ENCODE data around the gene NEURL2.

NEURL2 gene

DNA sequence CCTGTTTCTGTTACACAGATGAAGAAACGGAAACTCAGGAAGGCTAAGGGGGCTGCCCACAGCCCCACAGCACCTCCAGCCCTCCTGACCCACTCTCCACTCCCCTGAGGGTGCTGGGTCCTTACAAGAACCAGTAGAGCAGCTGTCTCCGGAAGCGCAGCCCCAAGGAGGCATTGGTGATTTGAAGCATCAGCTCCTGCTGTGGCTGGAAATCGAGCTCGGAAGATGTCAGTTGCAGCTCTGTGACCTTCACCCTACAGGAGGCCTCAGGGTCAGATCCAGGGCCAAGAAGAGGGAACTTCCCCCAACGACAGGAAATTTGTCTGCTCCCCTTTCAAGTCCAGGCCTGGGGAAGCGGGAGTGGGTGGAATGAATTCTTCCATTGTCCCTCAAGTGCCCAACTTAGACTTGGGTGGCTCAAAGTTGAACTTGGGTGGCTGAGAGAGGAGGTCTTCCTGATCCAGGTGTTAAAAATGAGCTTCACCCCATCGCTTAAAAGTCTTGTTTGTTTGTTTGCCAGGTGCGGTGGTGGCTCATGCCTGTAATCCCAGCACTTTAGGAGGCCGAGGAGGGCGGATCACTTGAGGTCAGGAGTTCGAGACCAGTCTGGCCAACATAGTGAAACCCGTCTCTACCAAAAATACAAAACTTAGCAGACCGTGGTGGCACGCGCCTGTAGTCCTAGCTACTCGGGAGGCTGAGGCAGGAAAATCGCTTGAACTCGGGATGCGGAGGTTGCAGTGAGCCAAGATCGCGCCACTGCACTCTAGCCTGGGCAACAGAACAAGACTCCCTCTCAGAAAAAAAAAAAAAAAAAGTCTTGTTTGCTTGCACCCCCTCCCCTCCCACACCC, 19.0 kb upstream of the NEURL2 start:
- Histone ChIP-seq H3K79me2 (ENCODE audit: control insufficient read depth, insufficient read depth, low read length, poor library complexity) (no peaks in the 10 kb centered on the region), H4K8ac (ENCODE audit: low read depth, low read length) (peak overlapping the region; percentile 9), H4K91ac (ENCODE audit: low read depth, low read length) (no peak overlapping the region), H3K4me3 (ENCODE audit: low read depth, low read length) (no peak overlapping the region), H3K9me3 (ENCODE audit: insufficient read depth, low read depth, low read length) (no peaks in the 10 kb centered on the region), H2AFZ (ENCODE audit: insufficient read depth, low read length, poor library complexity) (no peak overlapping the region), H3K79me1 (ENCODE audit: low read length) (peaks cover 10% of the 10 kb centered on the region), H3K14ac (ENCODE audit: low read length) (no peak overlapping the region), H3K18ac (ENCODE audit: low read length) (no peak overlapping the region), H3K4me1 (ENCODE audit: control insufficient read depth in 1 of 2, insufficient read depth in 2 of 2, low read length in 2 of 2) (peaks cover 11 to 16% of the 10 kb centered on the region in 2 experiments), H2BK12ac (ENCODE audit: low read length) (no peak overlapping the region), H2AK5ac (ENCODE audit: low read length) (no peak overlapping the region), H4K12ac (ENCODE audit: low read depth, low read length) (no peak overlapping the region), H3K27me3 (ENCODE audit: insufficient read depth, low read length) (no peaks in the 10 kb centered on the region), H2BK5ac (ENCODE audit: low read depth, low read length, poor library complexity) (no peak overlapping the region), H3K27ac (ENCODE audit: low read depth, low read length) (no peak overlapping the region), H3K9ac (ENCODE audit: low read length) (no peak overlapping the region), H3K4ac (ENCODE audit: low read depth, low read length) (no peak overlapping the region), H2BK120ac (ENCODE audit: insufficient read depth, low read length, poor library complexity) (no peak overlapping the region), H3K23ac (ENCODE audit: low read length) (no peak overlapping the region), H3K4me2 (ENCODE audit: low read length) (peak overlapping the region; percentile 23), H3K36me3 (ENCODE audit: control insufficient read depth in 1 of 2, insufficient read depth in 2 of 2, low read length in 2 of 2) (peaks cover 2 to 5% of the 10 kb centered on the region in 2 experiments)
- no CpG with 5 or more reads among the region's 22 CpGs for WGBS (ENCODE audit: extremely low coverage, insufficient coverage, insufficient read length)
- no peak for DNase-seq

DNA sequence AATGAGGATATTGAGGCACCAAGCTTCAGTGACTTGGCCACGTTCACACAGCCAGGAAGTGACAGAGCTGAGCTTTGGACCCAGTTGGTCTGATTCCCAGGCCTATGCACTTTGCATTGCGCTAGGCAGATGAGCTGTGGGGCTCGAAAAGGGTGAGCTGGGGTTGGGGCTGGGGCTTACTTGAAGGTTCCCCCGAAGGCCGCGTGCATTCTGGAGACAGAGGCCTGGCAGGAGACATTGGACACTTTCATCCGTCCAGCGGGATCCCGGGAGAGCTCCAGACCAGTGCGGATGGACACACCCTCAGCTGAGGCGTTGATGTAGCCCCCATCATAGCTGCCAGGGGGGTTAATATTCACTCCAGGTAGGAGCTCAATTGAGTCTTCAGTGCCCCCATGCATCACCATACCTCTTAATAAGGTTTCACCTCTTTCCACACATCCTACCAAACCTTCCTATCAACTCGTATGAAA, 18.4 kb upstream of the NEURL2 start:
- Histone ChIP-seq H3K18ac (ENCODE audit: low read length) (no peak overlapping the region), H3K14ac (ENCODE audit: low read length) (no peak overlapping the region), H3K36me3 (ENCODE audit: control insufficient read depth in 1 of 2, insufficient read depth in 2 of 2, low read length in 2 of 2) (peaks cover 7 to 10% of the 10 kb centered on the region in 2 experiments), H3K27me3 (ENCODE audit: insufficient read depth, low read length) (no peaks in the 10 kb centered on the region), H3K4me3 (ENCODE audit: low read depth, low read length) (no peak overlapping the region), H2BK120ac (ENCODE audit: insufficient read depth, low read length, poor library complexity) (no peak overlapping the region), H3K4me1 (ENCODE audit: control insufficient read depth in 1 of 2, insufficient read depth in 2 of 2, low read length in 2 of 2) (peaks cover 11 to 16% of the 10 kb centered on the region in 2 experiments), H4K12ac (ENCODE audit: low read depth, low read length) (no peak overlapping the region), H2BK5ac (ENCODE audit: low read depth, low read length, poor library complexity) (no peak overlapping the region), H3K4ac (ENCODE audit: low read depth, low read length) (no peak overlapping the region), H3K4me2 (ENCODE audit: low read length) (no peak overlapping the region), H4K8ac (ENCODE audit: low read depth, low read length) (no peak overlapping the region), H3K9ac (ENCODE audit: low read length) (no peak overlapping the region), H3K79me2 (ENCODE audit: control insufficient read depth, insufficient read depth, low read length, poor library complexity) (no peaks in the 10 kb centered on the region), H4K91ac (ENCODE audit: low read depth, low read length) (no peak overlapping the region), H2AFZ (ENCODE audit: insufficient read depth, low read length, poor library complexity) (no peak overlapping the region), H2AK5ac (ENCODE audit: low read length) (no peak overlapping the region), H3K27ac (ENCODE audit: low read depth, low read length) (no peak overlapping the region), H3K9me3 (ENCODE audit: insufficient read depth, low read depth, low read length) (no peaks in the 10 kb centered on the region), H3K23ac (ENCODE audit: low read length) (no peak overlapping the region), H2BK12ac (ENCODE audit: low read length) (no peak overlapping the region), H3K79me1 (ENCODE audit: low read length) (peaks cover 10% of the 10 kb centered on the region)
- no peak for DNase-seq
- 100% methylated on average over 1 of the region's 12 CpGs for WGBS (ENCODE audit: extremely low coverage, insufficient coverage, insufficient read length)

DNA sequence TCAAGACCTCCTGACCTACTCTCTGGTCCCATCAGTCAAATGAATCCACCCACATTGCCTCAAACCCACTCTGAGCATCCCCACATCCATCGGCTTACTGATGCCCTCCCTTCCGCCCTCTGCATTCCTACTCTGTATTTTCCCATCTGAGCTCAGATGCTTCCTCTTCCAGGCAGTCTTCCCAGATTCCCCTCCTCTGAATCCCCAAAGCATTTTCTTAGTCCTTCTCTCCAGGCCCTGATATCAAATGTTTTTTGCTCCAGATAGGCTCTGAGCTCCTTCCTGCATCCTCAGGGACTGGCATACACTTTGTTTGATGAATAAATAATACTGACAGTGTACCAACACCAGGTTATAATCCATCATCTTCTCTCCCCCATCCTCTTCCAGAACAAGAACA, 17.1 kb upstream of the NEURL2 start:
- WGBS (ENCODE audit: extremely low coverage, insufficient coverage, insufficient read length) = no CpG with 5 or more reads among the region's 2 CpGs
- Histone ChIP-seq H2AK5ac (ENCODE audit: low read length) (no peak overlapping the region), H3K14ac (ENCODE audit: low read length) (no peak overlapping the region), H3K23ac (ENCODE audit: low read length) (no peak overlapping the region), H2BK120ac (ENCODE audit: insufficient read depth, low read length, poor library complexity) (no peak overlapping the region), H3K27me3 (ENCODE audit: insufficient read depth, low read length) (no peaks in the 10 kb centered on the region), H3K79me1 (ENCODE audit: low read length) (peaks cover 10% of the 10 kb centered on the region), H4K91ac (ENCODE audit: low read depth, low read length) (no peak overlapping the region), H2BK12ac (ENCODE audit: low read length) (no peak overlapping the region), H3K4ac (ENCODE audit: low read depth, low read length) (no peak overlapping the region), H3K4me1 (ENCODE audit: control insufficient read depth in 1 of 2, insufficient read depth in 2 of 2, low read length in 2 of 2) (peaks cover 11 to 16% of the 10 kb centered on the region in 2 experiments), H3K36me3 (ENCODE audit: control insufficient read depth in 1 of 2, insufficient read depth in 2 of 2, low read length in 2 of 2) (peaks cover 7 to 10% of the 10 kb centered on the region in 2 experiments), H2AFZ (ENCODE audit: insufficient read depth, low read length, poor library complexity) (no peak overlapping the region), H3K18ac (ENCODE audit: low read length) (no peak overlapping the region), H2BK5ac (ENCODE audit: low read depth, low read length, poor library complexity) (no peak overlapping the region), H4K8ac (ENCODE audit: low read depth, low read length) (no peak overlapping the region), H3K9ac (ENCODE audit: low read length) (no peak overlapping the region), H3K9me3 (ENCODE audit: insufficient read depth, low read depth, low read length) (no peaks in the 10 kb centered on the region), H3K4me3 (ENCODE audit: low read depth, low read length) (no peak overlapping the region), H3K4me2 (ENCODE audit: low read length) (no peak overlapping the region), H3K27ac (ENCODE audit: low read depth, low read length) (no peak overlapping the region), H4K12ac (ENCODE audit: low read depth, low read length) (no peak overlapping the region), H3K79me2 (ENCODE audit: control insufficient read depth, insufficient read depth, low read length, poor library complexity) (no peaks in the 10 kb centered on the region)
- DNase-seq = no peak

GRCh38 chr20:45907219-45907948, 16.4 kb upstream of the NEURL2 start:
- Histone ChIP-seq H3K9me3 (ENCODE audit: insufficient read depth, low read depth, low read length) (no peaks in the 10 kb centered on the region), H2AFZ (ENCODE audit: insufficient read depth, low read length, poor library complexity) (no peak overlapping the region), H3K14ac (ENCODE audit: low read length) (no peak overlapping the region), H3K9ac (ENCODE audit: low read length) (no peak overlapping the region), H3K4me1 (ENCODE audit: control insufficient read depth in 1 of 2, insufficient read depth in 2 of 2, low read length in 2 of 2) (peaks cover 10 to 14% of the 10 kb centered on the region in 2 experiments), H2BK12ac (ENCODE audit: low read length) (no peak overlapping the region), H2BK5ac (ENCODE audit: low read depth, low read length, poor library complexity) (no peak overlapping the region), H3K4me2 (ENCODE audit: low read length) (no peak overlapping the region), H2BK120ac (ENCODE audit: insufficient read depth, low read length, poor library complexity) (no peak overlapping the region), H4K12ac (ENCODE audit: low read depth, low read length) (no peak overlapping the region), H3K27ac (ENCODE audit: low read depth, low read length) (no peak overlapping the region), H3K27me3 (ENCODE audit: insufficient read depth, low read length) (no peaks in the 10 kb centered on the region), H3K79me2 (ENCODE audit: control insufficient read depth, insufficient read depth, low read length, poor library complexity) (no peaks in the 10 kb centered on the region), H3K36me3 (ENCODE audit: control insufficient read depth in 1 of 2, insufficient read depth in 2 of 2, low read length in 2 of 2) (peaks cover 7 to 10% of the 10 kb centered on the region in 2 experiments), H3K79me1 (ENCODE audit: low read length) (peaks cover 8% of the 10 kb centered on the region), H2AK5ac (ENCODE audit: low read length) (no peak overlapping the region), H3K4ac (ENCODE audit: low read depth, low read length) (no peak overlapping the region), H3K18ac (ENCODE audit: low read length) (no peak overlapping the region), H3K23ac (ENCODE audit: low read length) (no peak overlapping the region), H4K8ac (ENCODE audit: low read depth, low read length) (no peak overlapping the region), H3K4me3 (ENCODE audit: low read depth, low read length) (no peak overlapping the region), H4K91ac (ENCODE audit: low read depth, low read length) (no peak overlapping the region)
- no CpG with 5 or more reads among the region's 17 CpGs for WGBS (ENCODE audit: extremely low coverage, insufficient coverage, insufficient read length)
- no peak for DNase-seq

Measured in trophoblast cell (in vitro differentiated cells and primary cell).